PFSK-1 (cell line): ENCODE data around the gene MPP7.

Source experiments
- POLR2AphosphoS5 ChIP-seq: IDR thresholded peaks from 2 replicates; pipeline ENCODE4 v1.6.1; 2012; ENCODE audit warnings: low read depth, mild to moderate bottlenecking, control low read depth, low read length, moderate library complexity
- REST ChIP-seq, 2 experiments: IDR thresholded peaks; 2 replicates each; pipeline versions ENCODE4 v1.6.1 to v1.8.0; 2011 to 2012; ENCODE audit warnings: low read depth in 2 of 2, low read length in 2 of 2, control low read depth in 1 of 2, inconsistent platforms in 1 of 2, mild to moderate bottlenecking in 1 of 2, moderate library complexity in 1 of 2; ENCODE audit not compliant: insufficient read depth in 1 of 2
- SIN3A ChIP-seq: IDR thresholded peaks from 2 replicates; pipeline ENCODE4 v1.6.1; 2012; ENCODE audit warnings: mild to moderate bottlenecking, low read length, moderate library complexity, borderline replicate concordance; ENCODE audit not compliant: insufficient read depth
- TAF1 ChIP-seq: IDR thresholded peaks from 2 replicates; pipeline ENCODE4 v1.6.1; 2012; ENCODE audit warnings: low read length, control low read depth, borderline replicate concordance; ENCODE audit not compliant: insufficient read depth

- TF ChIP-seq SIN3A (no peak), POLR2AphosphoS5 (no peak), TAF1 (no peak), REST (IDR thresholded peaks at IDR 0.05; ENCODE audit: insufficient read depth in 1 of 2, low read depth in 2 of 2, low read length in 2 of 2) (no peak)
Measured at GRCh38 chr10:28293236-28294168, 9.4 kb downstream of the MPP7 start.
